Inflammatory macrophage treated with lipopolysaccharide for 1 hour (primary cell): Measurements from ENCODE around the gene ATP13A2.

Experiments
- DNase-seq, 2 donors: peaks; one replicate each; pipeline ENCODE4 v3.0.0-alpha.2; 2020 to 2022

Gene ATP13A2, protein sequence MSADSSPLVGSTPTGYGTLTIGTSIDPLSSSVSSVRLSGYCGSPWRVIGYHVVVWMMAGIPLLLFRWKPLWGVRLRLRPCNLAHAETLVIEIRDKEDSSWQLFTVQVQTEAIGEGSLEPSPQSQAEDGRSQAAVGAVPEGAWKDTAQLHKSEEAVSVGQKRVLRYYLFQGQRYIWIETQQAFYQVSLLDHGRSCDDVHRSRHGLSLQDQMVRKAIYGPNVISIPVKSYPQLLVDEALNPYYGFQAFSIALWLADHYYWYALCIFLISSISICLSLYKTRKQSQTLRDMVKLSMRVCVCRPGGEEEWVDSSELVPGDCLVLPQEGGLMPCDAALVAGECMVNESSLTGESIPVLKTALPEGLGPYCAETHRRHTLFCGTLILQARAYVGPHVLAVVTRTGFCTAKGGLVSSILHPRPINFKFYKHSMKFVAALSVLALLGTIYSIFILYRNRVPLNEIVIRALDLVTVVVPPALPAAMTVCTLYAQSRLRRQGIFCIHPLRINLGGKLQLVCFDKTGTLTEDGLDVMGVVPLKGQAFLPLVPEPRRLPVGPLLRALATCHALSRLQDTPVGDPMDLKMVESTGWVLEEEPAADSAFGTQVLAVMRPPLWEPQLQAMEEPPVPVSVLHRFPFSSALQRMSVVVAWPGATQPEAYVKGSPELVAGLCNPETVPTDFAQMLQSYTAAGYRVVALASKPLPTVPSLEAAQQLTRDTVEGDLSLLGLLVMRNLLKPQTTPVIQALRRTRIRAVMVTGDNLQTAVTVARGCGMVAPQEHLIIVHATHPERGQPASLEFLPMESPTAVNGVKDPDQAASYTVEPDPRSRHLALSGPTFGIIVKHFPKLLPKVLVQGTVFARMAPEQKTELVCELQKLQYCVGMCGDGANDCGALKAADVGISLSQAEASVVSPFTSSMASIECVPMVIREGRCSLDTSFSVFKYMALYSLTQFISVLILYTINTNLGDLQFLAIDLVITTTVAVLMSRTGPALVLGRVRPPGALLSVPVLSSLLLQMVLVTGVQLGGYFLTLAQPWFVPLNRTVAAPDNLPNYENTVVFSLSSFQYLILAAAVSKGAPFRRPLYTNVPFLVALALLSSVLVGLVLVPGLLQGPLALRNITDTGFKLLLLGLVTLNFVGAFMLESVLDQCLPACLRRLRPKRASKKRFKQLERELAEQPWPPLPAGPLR

DNA sequence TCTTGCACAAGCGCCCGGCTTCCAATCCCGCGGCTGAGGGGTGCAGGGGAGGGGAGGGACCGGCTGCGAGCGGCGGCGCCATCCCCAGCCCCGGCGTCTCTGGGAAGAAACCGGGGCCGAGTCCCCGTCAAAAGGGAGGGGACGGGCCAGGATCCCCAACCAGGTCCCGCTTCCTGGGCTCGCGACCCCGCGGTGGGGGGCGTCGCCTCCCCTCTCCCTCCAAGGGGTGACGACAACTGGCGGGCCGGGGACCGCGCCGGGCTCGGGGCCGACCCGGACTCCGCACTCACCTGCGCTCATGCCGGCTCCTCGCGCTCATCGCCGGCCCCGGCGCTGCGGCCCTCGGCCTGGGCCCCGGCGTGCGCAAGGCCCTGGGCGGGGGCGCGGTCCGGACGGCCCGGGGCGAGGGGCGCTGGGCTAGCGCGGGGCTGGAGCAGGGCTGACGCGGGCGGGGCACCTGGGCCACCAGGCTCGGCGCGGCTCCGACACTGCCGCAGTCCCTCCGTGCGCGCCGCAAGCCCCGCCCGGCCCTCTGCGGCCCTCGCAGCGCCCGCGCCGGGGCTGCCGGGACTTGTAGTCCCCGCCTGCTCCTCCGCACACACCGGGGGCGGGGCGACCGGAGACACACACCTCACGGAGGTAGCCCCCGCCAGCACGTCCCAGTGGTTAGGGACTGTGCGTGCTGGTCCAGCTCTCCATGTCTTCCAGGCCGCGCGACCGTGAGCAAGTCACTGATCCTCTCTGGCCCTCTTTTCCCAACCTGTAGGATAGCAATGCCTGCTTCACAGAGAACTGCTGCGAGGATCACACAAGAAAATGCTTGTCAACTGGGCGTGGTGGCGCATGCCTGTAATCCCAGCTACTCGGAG, at the start of gene ATP13A2:
TSS of gene ATP13A2 (minus strand) at position 490 of the 869 bp plus-strand sequence. CDS start at position 300, 190 bp downstream.
- DNase-seq: peak; percentile 57 to 68

DNA sequence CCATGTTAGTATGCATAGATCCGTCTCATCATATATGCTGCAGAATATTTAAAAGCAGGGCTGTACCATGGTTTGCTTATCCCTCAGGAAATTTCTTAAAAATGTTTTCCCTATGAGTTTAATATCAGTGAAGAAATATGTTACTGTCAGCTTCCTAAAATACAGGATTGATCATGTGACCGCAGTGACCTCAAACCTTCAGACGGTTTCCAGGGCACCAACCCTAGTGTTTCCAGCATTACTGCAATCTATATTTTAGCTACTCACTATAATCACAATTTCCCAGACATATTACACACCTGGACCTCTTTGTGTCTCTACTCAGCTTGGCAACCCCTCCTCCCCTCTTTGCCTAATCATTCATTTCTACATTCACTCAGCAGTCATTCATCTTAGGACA, 49.8 kb upstream of the ATP13A2 start:
- peak; percentile 59 to 72 for DNase-seq

DNA sequence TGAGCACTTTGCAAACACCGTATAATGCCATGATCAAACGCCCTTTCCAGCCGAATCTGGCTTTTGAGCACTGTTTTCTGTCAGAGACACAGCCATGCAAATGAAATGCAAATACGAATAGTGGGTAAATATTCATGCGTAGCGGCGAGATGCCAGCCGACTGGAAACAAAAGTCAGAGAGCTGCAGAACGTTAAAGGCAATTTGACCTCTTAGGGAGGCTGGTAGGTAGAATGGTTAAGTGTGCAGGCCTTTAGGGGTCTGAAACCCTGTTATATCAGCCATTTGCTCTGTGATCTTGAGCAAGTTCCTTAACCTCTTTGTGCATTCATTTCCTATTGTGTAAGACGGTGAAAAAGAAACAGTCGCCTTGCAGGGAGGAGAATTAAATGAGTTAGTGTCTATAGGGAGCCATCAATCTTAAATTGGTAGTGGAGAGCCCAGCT, 48.6 kb upstream of the ATP13A2 start:
- DNase-seq: peak; percentile 61 to 66

DNA sequence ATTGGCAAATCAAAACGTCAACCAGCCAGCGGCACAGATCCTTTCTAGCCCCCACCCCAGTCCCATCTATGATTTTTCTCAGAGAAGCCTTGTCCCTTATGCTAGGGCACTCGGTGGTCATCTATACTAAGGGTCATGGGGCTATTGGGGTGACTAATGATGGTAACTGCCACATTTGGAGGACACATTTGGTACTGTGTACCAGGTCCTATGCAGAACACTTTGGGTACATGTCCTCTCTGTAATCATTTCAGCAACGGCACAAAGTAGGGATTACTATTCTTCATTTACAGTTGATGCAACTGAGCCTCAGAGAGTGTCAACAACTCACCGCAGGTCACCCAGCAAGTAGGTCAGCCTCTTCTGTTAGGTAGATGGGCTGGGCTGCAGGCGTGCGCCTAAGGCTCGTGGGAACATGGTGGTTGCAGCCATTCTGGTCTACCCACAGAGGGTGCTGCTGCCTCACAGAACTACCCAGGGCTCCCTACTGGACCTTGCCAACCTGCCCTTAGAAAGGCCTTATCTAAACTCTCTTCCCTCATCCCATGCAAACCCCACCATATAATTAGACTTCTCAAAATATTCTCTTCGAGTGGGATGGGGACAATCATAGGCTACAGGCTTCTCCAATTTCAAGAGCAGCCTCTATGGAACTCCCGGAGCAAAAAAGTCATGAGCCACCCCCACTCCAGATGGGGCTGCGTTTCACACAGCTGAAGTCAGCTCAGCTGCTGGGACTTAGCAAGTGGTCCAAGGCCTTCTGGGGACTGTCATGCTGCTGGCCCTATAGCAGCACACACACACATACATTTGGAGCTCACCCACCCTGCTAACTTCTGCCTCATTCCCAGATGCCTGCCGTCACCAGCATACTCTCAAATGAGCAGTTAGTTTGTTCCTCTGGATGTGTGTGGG, 47.9 kb upstream of the ATP13A2 start:
- peak; percentile 64 to 82 for DNase-seq

DNA sequence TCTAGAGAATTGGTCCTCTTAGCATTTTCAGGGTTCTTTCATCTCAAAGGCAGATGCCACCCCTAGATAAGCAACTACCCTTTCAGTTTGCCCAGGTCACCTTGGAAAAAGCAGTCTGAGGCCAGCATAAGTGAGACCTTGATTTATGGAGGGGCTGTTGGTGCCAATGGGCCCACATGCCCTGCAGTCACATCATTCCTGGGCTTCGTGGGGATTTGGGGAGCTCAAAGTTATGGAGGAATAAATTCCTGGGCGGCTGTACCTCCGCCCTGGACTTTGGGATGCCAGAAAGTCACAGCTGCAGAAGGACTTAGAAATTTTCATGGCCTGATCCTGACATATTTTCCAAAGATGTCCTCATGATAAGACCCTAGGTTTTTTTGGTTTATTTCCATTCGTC, 44.8 kb upstream of the ATP13A2 start:
- no peak for DNase-seq

DNA sequence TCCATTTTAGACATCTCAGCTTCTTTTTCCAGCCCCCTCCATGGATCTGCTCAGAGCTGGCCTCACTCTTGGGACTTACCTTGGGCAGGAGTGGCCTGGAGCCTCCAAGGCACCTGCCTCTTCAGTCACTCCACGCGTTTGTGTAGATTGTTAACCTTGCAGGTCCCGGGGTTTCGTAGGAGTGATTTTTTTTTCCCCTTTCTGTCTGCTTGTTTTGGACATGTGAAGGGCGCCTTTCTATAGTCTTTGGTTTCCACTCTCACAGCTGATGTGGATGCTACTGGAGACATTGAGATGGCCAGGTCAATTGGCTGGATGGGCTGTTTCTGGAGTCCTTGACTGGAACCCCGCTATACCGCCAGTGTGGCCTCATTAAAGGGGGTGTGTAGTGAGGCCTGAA, 44.1 kb upstream of the ATP13A2 start:
- no peak for DNase-seq

DNA sequence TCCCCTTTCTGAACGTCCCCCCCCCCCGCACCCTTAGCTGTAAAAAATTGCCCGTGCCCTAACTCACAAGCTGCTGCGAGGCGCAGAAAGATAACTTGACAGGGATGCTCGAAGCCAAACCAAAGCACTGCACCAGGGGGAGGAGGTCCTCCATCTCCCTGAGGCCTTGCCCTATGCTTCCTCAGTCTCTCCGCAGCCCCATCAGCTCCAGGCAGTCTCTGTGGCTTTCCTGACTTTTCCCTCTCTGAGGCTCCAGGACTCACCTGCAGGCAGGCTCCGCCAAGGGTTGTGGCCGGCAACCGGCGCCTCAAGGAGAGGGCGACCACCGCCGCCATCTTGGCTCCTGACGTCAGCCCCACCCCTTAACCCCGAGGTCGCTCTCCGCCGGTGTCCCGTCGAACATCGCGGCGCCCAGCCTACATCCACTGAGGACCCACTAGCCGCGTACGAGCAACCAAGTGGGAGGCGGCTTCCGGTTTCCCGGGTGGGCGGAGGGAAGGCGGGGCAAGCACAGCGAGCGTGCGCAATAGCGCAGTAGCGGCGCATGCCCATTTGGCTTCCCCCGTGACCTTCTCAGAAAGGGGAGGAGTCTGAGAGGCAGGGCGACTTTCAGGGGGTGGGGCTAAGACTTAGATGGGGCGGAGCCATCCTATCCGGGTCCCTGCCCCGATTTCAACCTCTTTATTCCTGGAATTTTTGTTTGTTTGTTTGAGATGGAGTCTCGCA, 42.1 kb upstream of the ATP13A2 start, which contains the start of gene SDHB:
TSS of gene SDHB (minus strand) at position 348 of the 726 bp plus-strand sequence. CDS start at position 335, 13 bp downstream.
- peak; percentile 98 to 99 for DNase-seq

DNA sequence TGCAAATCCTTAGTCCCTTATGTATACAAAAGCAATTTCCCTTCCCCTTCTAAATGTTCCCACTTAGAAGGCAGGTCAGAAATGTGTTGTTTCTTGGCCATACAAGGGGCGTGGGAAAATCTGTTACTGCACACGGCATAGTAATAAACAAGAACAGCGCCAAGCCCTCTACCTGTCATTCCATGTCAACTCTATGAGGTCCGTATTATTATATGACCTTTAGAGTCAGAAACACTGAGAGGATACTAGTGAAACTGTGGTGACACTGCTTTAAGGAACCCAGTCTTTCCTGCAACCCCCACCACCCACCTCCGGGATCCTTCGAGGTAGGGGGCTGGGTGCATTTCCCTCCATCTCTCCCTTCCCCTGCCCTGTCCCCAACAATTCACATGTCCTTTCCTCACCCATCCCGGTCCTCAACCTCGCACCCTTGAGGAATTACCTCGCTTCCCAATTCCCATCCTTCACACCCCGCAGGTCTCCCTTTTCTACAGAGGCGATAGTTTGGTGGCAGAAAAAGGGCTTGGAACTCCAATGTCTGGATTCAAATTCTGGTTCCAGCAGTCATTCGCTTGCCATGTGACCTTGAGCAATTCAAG, 41.5 kb upstream of the ATP13A2 start:
- no peak for DNase-seq

DNA sequence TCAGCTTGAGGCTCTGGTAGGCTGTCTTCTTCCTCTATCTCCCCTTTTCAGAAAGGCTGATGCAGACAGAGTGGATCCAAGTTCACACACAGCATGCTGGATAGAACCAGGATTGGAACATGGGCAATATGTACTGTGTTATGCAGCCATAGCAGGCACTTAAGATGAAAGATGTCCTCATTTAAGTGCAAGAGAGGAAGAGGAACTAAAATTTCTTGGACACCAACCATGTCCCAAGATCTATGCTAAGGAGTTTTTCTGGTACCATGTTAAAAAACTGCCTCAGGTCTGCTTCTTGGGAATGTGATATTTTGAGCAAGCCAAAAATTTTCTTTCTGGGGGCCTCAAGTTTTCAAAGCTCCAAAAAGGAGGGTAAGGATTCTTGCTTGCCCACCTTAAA, 40.9 kb upstream of the ATP13A2 start:
- DNase-seq: peak; percentile 43 to 46

DNA sequence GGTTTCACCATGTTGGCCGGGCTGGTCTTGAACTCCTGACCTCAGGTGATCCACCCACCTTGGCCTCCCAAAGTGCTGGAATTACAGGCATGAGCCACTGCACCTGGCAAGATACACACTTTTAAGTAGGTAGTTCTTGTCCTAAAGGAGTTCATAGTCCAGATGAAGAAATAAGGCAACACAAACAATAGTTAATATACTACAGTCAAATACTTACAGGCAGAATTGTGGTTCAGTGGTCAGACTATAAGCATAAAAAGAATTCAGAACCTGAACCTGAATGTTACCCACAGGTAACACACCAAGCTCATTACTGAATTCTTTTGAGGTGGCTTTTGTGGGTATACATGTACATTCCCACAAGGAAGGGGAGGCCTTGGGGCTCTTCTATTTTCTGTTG, 40.3 kb upstream of the ATP13A2 start:
- no peak for DNase-seq

DNA sequence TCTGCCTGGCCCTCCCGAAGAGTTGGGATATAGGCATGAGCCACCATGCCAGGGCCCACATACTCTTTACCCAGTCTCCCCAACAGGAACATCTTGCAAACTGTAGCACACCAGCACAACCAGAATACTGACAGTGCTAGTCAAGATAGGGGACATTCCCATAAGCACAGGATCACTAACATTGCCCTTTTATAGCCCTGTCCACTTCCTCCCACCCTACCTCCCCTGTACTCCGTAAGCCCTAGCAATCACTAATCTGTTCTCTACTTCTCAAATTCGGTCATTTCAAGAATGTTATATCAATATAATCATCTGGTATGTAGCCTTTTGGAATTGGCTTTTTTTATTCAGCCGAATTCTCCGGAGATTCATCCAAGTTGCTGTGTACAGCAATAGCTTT, 36.2 kb upstream of the ATP13A2 start:
- DNase-seq: no peak

DNA sequence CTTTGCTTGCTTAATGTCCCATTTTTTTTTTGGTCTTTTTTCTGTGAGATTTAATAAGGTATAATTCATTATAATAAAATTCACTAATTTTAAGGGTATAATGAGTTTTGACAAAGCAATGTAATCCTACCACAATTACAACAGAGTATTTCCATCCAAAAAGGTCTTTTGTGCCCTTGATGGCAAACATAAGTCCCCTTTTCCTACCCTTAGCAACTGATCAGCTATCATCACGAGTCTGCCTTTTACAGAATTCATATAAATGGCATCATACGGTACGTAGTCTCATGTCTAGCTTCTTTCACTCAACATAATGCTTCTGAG, 34.6 kb upstream of the ATP13A2 start:
- no peak for DNase-seq

DNA sequence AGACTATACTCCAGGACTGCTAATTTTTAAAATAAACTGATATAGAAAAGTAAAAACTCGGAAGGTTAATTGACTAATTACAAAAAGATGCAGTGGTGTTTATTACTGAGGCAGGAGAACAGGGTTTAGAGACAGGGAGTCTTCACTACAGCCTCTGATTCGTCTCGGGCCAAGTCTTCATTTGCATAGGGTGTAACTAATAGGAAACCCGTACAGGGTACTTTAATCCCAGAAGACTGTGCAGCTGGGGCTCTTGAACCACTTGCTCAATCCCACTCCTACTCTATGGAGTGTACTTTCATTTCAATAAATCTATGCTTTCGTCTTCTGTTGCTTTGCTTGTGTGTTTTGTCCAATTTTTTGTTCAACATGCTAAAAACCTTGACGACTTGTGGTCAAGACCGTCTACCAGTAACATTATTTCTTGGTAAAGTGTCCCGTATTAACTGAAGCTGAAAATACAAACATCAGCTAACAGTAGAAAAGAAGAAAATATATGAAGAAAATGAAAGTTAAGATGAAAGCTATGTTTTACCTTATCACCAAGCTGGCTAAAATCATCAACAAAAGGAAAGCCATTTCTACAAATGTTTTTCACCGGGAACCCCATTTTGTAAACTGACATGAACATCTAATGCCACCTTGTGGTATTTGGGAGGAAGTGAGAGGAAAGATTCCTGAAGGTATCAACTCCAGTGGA, 34.1 kb upstream of the ATP13A2 start:
- peak; percentile 43 to 62 for DNase-seq

DNA sequence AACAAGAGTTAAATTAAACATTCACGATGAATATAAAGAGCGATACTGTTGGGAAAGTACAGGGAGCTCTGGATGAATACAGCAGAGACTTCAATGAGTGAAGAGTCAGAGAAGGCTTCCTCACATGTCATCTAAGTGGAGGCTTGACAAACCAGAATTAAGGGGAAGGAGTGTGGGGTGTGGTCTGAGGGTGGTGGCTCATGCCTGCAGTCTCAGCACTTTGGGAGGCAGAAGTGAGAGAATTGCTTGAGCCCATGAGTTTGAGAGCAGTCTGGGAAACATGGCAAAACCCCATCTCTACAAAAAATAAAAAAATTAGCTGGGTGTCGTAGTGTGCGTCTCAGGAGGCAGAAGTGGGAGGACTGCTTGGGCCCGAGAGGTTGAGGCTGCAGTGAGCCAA, 33.4 kb upstream of the ATP13A2 start:
- peak; percentile 82 to 90 for DNase-seq

DNA sequence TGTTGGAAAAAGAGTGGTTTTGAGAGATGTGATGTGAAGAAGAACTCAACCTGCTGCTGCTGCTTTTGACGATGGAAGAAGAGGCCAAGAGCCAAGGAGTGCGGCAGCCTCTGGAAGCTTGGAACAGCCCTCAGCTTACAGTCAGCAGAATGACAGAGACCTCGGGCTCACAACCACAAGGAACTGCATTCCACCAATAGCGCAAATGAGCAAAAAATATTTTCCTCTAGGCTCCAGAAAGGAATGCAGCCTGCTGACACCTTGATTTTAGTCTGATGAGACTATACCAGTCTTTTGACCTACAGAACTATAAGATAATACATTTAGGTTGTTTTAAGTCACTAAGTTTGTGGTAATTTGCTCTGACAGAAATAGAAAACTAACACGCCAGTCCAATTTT, 31.9 kb upstream of the ATP13A2 start:
- DNase-seq: no peak

DNA sequence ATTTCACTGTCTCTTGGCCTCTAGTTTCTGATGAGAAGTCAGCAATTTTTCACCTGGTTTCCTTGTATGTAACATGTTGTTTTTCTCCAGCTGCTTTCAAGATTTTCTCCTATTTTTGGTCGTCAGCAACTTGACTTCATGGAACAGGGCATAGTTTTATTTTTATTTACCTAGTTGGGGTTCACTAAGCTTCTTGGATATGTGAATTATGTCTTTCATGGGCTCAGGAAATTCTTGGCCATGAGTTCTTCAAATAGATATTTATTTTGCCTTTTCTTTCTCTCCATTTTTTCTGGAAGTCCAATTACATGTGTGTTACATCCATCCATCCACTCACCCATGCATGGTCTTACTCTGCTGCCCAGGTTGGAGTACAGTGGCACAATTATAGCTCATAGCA, 28.4 kb upstream of the ATP13A2 start:
- no peak for DNase-seq

DNA sequence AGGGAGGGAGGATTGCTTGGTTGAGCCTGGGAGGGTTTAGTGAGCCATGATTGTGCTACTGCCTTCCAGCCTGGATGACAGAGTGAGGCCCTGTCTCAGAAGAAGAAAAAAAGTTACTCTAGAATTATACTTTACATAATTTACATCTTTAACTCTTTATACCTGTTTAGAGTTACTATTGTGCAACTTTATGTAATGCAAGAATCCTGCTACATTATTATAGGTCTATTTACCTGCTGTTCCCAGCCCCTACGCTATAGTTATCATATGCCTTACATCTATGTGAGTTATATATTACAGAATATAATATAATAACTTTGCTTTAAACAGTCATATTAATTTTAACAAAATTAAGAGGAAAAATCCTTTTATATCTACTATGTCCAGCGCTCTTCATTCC, 27.8 kb upstream of the ATP13A2 start:
- DNase-seq: no peak

DNA sequence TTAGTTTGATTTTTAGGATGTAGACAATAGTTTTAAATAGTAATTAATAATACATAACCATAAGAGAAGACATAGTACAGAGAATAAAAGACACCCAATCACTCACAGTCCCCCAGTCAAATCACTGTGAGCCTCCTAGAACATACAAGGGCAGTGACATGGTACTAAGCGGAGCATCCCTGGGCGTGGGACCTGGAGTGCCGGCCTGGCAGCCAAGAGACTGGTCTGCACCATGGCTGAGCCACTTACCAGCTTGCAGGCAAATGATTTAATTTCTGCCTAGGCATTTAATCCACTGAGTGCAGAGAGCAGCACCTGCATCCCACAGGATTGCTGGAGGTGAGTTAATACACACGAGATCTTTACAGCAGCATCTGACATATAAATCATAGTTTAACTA, 21.8 kb upstream of the ATP13A2 start:
- no peak for DNase-seq

DNA sequence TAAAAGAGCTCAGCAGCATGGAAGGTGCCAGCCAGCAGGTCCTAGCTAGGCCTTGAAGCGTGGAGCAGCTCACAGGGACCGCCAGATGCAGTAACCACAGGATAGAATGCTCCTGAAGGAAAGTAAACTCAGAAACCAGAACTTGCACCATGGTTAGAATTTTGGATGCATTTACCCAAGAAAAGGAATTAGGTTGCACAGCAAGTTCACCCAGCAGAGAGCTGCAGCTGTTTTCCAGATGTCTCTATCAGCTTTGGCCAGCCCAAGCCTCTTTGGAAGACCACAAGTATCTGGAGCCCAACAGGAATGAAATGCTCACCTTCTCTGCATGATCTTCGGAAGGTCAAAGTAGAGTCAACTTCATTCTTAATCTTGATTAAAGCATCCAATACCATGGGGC, 21.0 kb upstream of the ATP13A2 start:
- DNase-seq: no peak
